Neuron (in vitro differentiated cells): ENCODE results near the gene AKAP9.
"Not testable (repeated sequence)": the region's sequence is repeated elsewhere in the genome, so short reads cannot be mapped to it uniquely, and the experiment has no call there.

Experiments used
- H2AFZ ChIP-seq: one replicate; pipeline ENCODE4 v1.6.1; 2013; ENCODE audit warnings: low read depth, mild to moderate bottlenecking, inconsistent platforms, low read length, moderate library complexity
- H3K27me3 ChIP-seq: one replicate; pipeline ENCODE4 v1.6.1; 2013; ENCODE audit warnings: low read length; ENCODE audit not compliant: insufficient read depth
- H3K36me3 ChIP-seq: one replicate; pipeline ENCODE4 v1.6.1; 2013; ENCODE audit warnings: low read length; ENCODE audit not compliant: insufficient read depth
- H3K4me1 ChIP-seq: one replicate; pipeline ENCODE4 v1.6.1; 2013; ENCODE audit warnings: low read length; ENCODE audit not compliant: insufficient read depth
- H3K4me3 ChIP-seq: 2 replicates; pipeline ENCODE4 v1.5.1; 2013; ENCODE audit warnings: mild to moderate bottlenecking, low read length, moderate library complexity
- H3K9me3 ChIP-seq: one replicate; pipeline ENCODE4 v1.6.1; 2013; ENCODE audit warnings: low read length

Gene AKAP9

GRCh38 chr7:92137557-92137956, 196.9 kb downstream of the AKAP9 start:
- H3K36me3 ChIP-seq = no peaks in the 10 kb centered on the region
- H2AFZ ChIP-seq = no peak overlapping the region
- peaks cover 4% of the 10 kb centered on the region for H3K9me3 ChIP-seq
- no peaks in the 10 kb centered on the region for H3K4me1 ChIP-seq
- no peak overlapping the region for H3K4me3 ChIP-seq
- no peaks in the 10 kb centered on the region for H3K27me3 ChIP-seq

GRCh38 chr7:92141161-92141560, 200.5 kb downstream of the AKAP9 start:
- H3K4me1 ChIP-seq = no peaks in the 10 kb centered on the region
- H2AFZ ChIP-seq = no peak overlapping the region
- no peak overlapping the region for H3K4me3 ChIP-seq
- H3K36me3 ChIP-seq = no peaks in the 10 kb centered on the region
- H3K9me3 ChIP-seq = peaks cover 4% of the 10 kb centered on the region
- H3K27me3 ChIP-seq = no peaks in the 10 kb centered on the region

- not testable (repeated sequence) for H3K4me3 ChIP-seq, H3K9me3 ChIP-seq, H3K4me1 ChIP-seq, H3K27me3 ChIP-seq, H3K36me3 ChIP-seq, H2AFZ ChIP-seq
These were observed 202.1 kb downstream of the AKAP9 start for GRCh38 chr7:92142791-92143190.

- not testable (repeated sequence) for H3K4me1 ChIP-seq, H3K9me3 ChIP-seq, H2AFZ ChIP-seq
These were observed 202.7 kb downstream of the AKAP9 start for GRCh38 chr7:92143192-92143880.

GRCh38 chr7:92149736-92150239, 209.1 kb downstream of the AKAP9 start:
- H3K4me1 ChIP-seq = no peaks in the 10 kb centered on the region
- no peaks in the 10 kb centered on the region for H3K36me3 ChIP-seq
- no peaks in the 10 kb centered on the region for H3K9me3 ChIP-seq
- no peak overlapping the region for H2AFZ ChIP-seq
- H3K4me3 ChIP-seq = no peak overlapping the region
- H3K27me3 ChIP-seq = no peaks in the 10 kb centered on the region

More at GRCh38 chr7:92143192-92143880, 202.7 kb downstream of the AKAP9 start:
- not testable (repeated sequence) for H3K36me3 ChIP-seq, H3K4me3 ChIP-seq, H3K27me3 ChIP-seq

GRCh38 chr7:92150450-92151017, 209.9 kb downstream of the AKAP9 start:
- Histone ChIP-seq H3K27me3 (no peaks in the 10 kb centered on the region), H3K4me1 (no peaks in the 10 kb centered on the region), H3K4me3 (no peak overlapping the region), H2AFZ (no peak overlapping the region), H3K9me3 (no peaks in the 10 kb centered on the region), H3K36me3 (no peaks in the 10 kb centered on the region)

GRCh38 chr7:92155108-92155739, 214.6 kb downstream of the AKAP9 start:
- Histone ChIP-seq H2AFZ (no peak overlapping the region), H3K4me1 (no peaks in the 10 kb centered on the region), H3K36me3 (no peaks in the 10 kb centered on the region), H3K4me3 (no peak overlapping the region), H3K9me3 (no peaks in the 10 kb centered on the region), H3K27me3 (no peaks in the 10 kb centered on the region)

- no peaks in the 10 kb centered on the region for H3K27me3 ChIP-seq
- no peaks in the 10 kb centered on the region for H3K4me1 ChIP-seq
- no peak overlapping the region for H3K4me3 ChIP-seq
- H3K36me3 ChIP-seq = no peaks in the 10 kb centered on the region
- H3K9me3 ChIP-seq = no peaks in the 10 kb centered on the region
- H2AFZ ChIP-seq = no peak overlapping the region
These were observed 216.3 kb downstream of the AKAP9 start for GRCh38 chr7:92156990-92157389.

- Histone ChIP-seq H3K36me3 (no peaks in the 10 kb centered on the region), H3K9me3 (no peaks in the 10 kb centered on the region), H3K4me1 (no peaks in the 10 kb centered on the region), H3K27me3 (no peaks in the 10 kb centered on the region), H2AFZ (no peak overlapping the region), H3K4me3 (no peak overlapping the region)
These were observed 218.3 kb downstream of the AKAP9 start for GRCh38 chr7:92158660-92159575.
